ENCODE results near the gene PTPRB.

Gene PTPRB

GRCh38 chr12:70540996-70541395 lies 96.2 kb downstream of the PTPRB start:
- H3K36me3 ChIP-seq, result peaks cover 42% of the 10 kb centered on the region
- no peak overlapping the region for H3K4me3 ChIP-seq (ENCODE audit: low read depth, low read length)
- H3K9me3 ChIP-seq, result no peaks in the 10 kb centered on the region
- no peaks in the 10 kb centered on the region for H3K27me3 ChIP-seq
- no peak for DNase-seq
- H3K4me1 ChIP-seq, result no peaks in the 10 kb centered on the region
- TF ChIP-seq CTCF (IDR thresholded peaks at IDR 0.05; ENCODE audit: low read depth, low read length), result no peak

- Histone ChIP-seq H3K36me3 (peaks cover 54% of the 10 kb centered on the region), H3K4me3 (ENCODE audit: low read depth, low read length) (no peak overlapping the region), H3K9me3 (no peaks in the 10 kb centered on the region), H3K4me1 (no peaks in the 10 kb centered on the region), H3K27me3 (no peaks in the 10 kb centered on the region)
- DNase-seq, result no peak
- TF ChIP-seq CTCF (IDR thresholded peaks at IDR 0.05; ENCODE audit: low read depth, low read length), result no peak
Observed at GRCh38 chr12:70536650-70537049, 100.6 kb downstream of the PTPRB start.

GRCh38 chr12:70535896-70536374 lies 101.3 kb downstream of the PTPRB start:
- H3K9me3 ChIP-seq, result no peaks in the 10 kb centered on the region
- no peak for TF ChIP-seq CTCF (IDR thresholded peaks at IDR 0.05; ENCODE audit: low read depth, low read length)
- no peak overlapping the region for H3K4me3 ChIP-seq (ENCODE audit: low read depth, low read length)
- no peak for DNase-seq
- peaks cover 59% of the 10 kb centered on the region for H3K36me3 ChIP-seq
- H3K27me3 ChIP-seq, result no peaks in the 10 kb centered on the region
- H3K4me1 ChIP-seq, result no peaks in the 10 kb centered on the region

- Histone ChIP-seq H3K4me3 (ENCODE audit: low read depth, low read length) (no peak overlapping the region), H3K27me3 (no peaks in the 10 kb centered on the region), H3K4me1 (no peaks in the 10 kb centered on the region), H3K36me3 (peaks cover 65% of the 10 kb centered on the region), H3K9me3 (no peaks in the 10 kb centered on the region)
- no peak for TF ChIP-seq CTCF (IDR thresholded peaks at IDR 0.05; ENCODE audit: low read depth, low read length)
- DNase-seq, result no peak
Observed at GRCh38 chr12:70534466-70534865, 102.8 kb downstream of the PTPRB start.

GRCh38 chr12:70529647-70530046 lies 107.6 kb downstream of the PTPRB start:
- no peak overlapping the region for H3K4me3 ChIP-seq (ENCODE audit: low read depth, low read length)
- no peaks in the 10 kb centered on the region for H3K9me3 ChIP-seq
- peaks cover 32% of the 10 kb centered on the region for H3K36me3 ChIP-seq
- TF ChIP-seq CTCF (IDR thresholded peaks at IDR 0.05; ENCODE audit: low read depth, low read length), result no peak
- no peaks in the 10 kb centered on the region for H3K4me1 ChIP-seq
- no peak for DNase-seq
- no peaks in the 10 kb centered on the region for H3K27me3 ChIP-seq

GRCh38 chr12:70520847-70521246 lies 116.4 kb downstream of the PTPRB start:
- H3K9me3 ChIP-seq, result no peaks in the 10 kb centered on the region
- no peaks in the 10 kb centered on the region; the same call in 1 of the 2 replicates for H3K36me3 ChIP-seq
- H3K27me3 ChIP-seq, result no peaks in the 10 kb centered on the region
- H3K4me3 ChIP-seq (ENCODE audit: low read depth, low read length), result no peak overlapping the region
- no peaks in the 10 kb centered on the region for H3K4me1 ChIP-seq
- no peak for TF ChIP-seq CTCF (IDR thresholded peaks at IDR 0.05; ENCODE audit: low read depth, low read length)
- no peak for DNase-seq

All from BE2C (cell line).